ENCODE measurements around the gene SLCO4A1.

The SLCO4A1 gene

DNA sequence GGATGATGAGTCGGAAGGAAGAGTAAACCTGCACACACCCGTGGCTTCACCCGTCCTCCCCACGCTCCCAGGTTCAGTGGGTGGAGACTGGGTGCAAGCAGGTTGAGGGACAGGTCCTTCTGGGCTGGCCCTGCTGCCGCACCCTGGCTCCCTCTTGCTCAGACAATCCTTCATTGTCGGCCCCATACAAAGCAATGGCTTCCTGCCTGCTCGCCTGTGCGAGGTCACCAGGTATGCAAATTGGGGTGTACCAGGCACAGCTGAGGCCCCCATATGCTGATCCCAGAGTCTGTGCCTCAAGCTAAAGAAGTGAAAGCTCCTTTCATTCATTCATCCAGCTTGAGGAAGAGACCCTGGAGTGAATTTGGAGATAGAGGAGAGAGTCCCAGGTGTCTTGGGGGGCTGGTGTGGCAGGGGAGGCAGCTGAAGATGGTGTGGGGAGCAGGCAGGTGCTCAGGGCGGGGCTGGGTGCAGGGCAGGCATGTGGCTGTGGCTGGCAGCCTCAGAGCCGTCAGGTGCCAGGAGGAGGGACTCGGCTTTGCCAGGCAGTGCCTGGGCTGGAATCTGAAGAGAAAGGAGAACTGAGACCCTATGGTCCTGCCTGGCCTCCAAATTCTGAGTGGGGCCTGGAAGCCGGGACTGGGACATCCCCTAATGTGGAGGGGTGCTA is 4.7 kb downstream of the SLCO4A1 start:
- no peak overlapping the region for H3K4me2 ChIP-seq (ENCODE audit: insufficient read depth, low read length, poor library complexity, severe bottlenecking)
- H3K9ac ChIP-seq (ENCODE audit: low read depth, low read length, poor library complexity) = no peak overlapping the region
- H3K27ac ChIP-seq (replicated peaks; ENCODE audit: low read length) = no peak overlapping the region
- H3K27me3 ChIP-seq (ENCODE audit: control insufficient read depth in 3 of 3, insufficient read depth in 3 of 3, low read depth in 1 of 3, low read length in 3 of 3) = peaks cover 5 to 72% (median 29%) of the 10 kb centered on the region in 3 experiments
- H2AK5ac ChIP-seq (ENCODE audit: low read depth, low read length) = no peak overlapping the region
- no peak overlapping the region for H4K8ac ChIP-seq (ENCODE audit: low read depth, low read length)
- no peak overlapping the region for H3K4me3 ChIP-seq (ENCODE audit: low read length in 2 of 2)
- no peak overlapping the region for H3K4ac ChIP-seq (ENCODE audit: low read length)
- H2BK12ac ChIP-seq (ENCODE audit: low read length) = peak overlapping the region; percentile 43
- peak overlapping the region; percentile 45 for H3K18ac ChIP-seq (ENCODE audit: low read length)
- H2AFZ ChIP-seq (ENCODE audit: low read length) = no peak overlapping the region
- H2BK120ac ChIP-seq (ENCODE audit: low read depth, low read length) = no peak overlapping the region
- no peak for DNase-seq (ENCODE audit: low spot score)
- no peak overlapping the region for H4K91ac ChIP-seq (ENCODE audit: low read depth, low read length, poor library complexity)
- H3K4me1 ChIP-seq (ENCODE audit: control insufficient read depth in 2 of 2, insufficient read depth in 1 of 2, low read depth in 1 of 2, low read length in 2 of 2) = peaks cover 0 to 7% of the 10 kb centered on the region in 2 donors
- H3K79me1 ChIP-seq (ENCODE audit: low read depth, low read length) = no peaks in the 10 kb centered on the region
- H3K14ac ChIP-seq (ENCODE audit: low read length) = no peak overlapping the region
- no CpG with 5 or more reads among the region's 12 CpGs for WGBS, 2 donors (ENCODE audit: extremely low coverage in 2 of 2, insufficient read length in 2 of 2, insufficient replicate concordance in 1 of 2)
- H2BK5ac ChIP-seq (ENCODE audit: low read length) = no peak overlapping the region
- H3K9me3 ChIP-seq (replicated peaks in 1 of 2; ENCODE audit: control insufficient read depth in 2 of 2, insufficient read depth in 1 of 2, low read depth in 1 of 2, low read length in 2 of 2) = no peaks in the 10 kb centered on the region
- H3K23ac ChIP-seq (ENCODE audit: low read depth, low read length, poor library complexity) = no peak overlapping the region
- H3K36me3 ChIP-seq (replicated peaks in 1 of 2; ENCODE audit: control insufficient read depth in 2 of 2, insufficient read depth in 2 of 2, low read length in 2 of 2) = no peaks in the 10 kb centered on the region
- H2BK15ac ChIP-seq (ENCODE audit: low read length) = no peak overlapping the region

DNA sequence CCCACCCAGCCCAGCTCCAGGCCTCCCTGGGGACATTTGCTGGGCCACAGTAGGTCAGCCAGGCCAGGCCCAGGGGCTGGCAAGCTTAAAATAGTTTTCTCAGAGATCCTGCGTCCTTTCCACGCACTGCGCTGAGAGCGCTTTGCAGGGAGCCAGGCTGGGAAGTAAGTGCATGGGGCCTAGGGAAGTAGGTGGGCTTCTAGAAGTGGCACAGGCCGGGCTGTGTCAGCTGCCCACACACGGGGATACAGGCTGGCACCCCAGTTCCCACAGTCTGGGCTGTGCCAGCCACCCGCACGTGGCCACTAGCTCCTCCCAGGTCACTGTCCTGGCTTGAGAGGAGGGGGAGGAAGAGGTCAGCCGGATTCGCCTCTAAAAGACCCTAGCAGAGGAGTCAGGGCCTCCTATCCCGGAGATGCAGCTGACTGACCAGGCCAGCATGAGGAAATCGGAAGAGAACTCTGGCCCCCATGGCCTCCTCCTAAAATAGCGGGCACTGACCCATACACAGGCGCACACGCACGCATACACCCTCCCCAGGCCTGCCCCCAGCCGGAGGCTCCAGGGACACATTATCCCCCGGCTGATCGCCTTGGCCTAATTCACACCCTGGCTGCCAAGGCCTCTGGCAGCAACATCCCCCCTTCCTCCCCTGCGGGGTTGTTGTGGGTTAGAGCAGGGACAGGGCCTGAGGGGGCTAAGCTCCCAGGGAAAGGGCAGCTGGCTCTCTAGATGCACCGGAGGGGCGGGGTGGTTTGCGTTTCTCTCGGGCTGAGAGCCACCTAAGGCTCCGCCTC is 5.4 kb downstream of the SLCO4A1 start:
- DNase-seq (ENCODE audit: low spot score) = no peak
- no peak overlapping the region for H2BK120ac ChIP-seq (ENCODE audit: low read depth, low read length)
- no peak overlapping the region for H2BK12ac ChIP-seq (ENCODE audit: low read length)
- H4K8ac ChIP-seq (ENCODE audit: low read depth, low read length) = no peak overlapping the region
- no peak overlapping the region for H3K27ac ChIP-seq (replicated peaks; ENCODE audit: low read length)
- H2AK5ac ChIP-seq (ENCODE audit: low read depth, low read length) = peak overlapping the region; percentile 2
- no peak overlapping the region for H2BK15ac ChIP-seq (ENCODE audit: low read length)
- H4K91ac ChIP-seq (ENCODE audit: low read depth, low read length, poor library complexity) = no peak overlapping the region
- no peaks in the 10 kb centered on the region for H3K9me3 ChIP-seq (replicated peaks in 1 of 2; ENCODE audit: control insufficient read depth in 2 of 2, insufficient read depth in 1 of 2, low read depth in 1 of 2, low read length in 2 of 2)
- no peak overlapping the region for H2BK5ac ChIP-seq (ENCODE audit: low read length)
- no peaks in the 10 kb centered on the region for H3K79me1 ChIP-seq (ENCODE audit: low read depth, low read length)
- H3K18ac ChIP-seq (ENCODE audit: low read length) = peak overlapping the region; percentile 18
- peaks cover 5 to 68% (median 26%) of the 10 kb centered on the region in 3 experiments for H3K27me3 ChIP-seq (ENCODE audit: control insufficient read depth in 3 of 3, insufficient read depth in 3 of 3, low read depth in 1 of 3, low read length in 3 of 3)
- H3K4ac ChIP-seq (ENCODE audit: low read length) = no peak overlapping the region
- peaks cover 3 to 9% of the 10 kb centered on the region in 2 donors for H3K4me1 ChIP-seq (ENCODE audit: control insufficient read depth in 2 of 2, insufficient read depth in 1 of 2, low read depth in 1 of 2, low read length in 2 of 2)
- H3K9ac ChIP-seq (ENCODE audit: low read depth, low read length, poor library complexity) = no peak overlapping the region
- no peak overlapping the region for H3K23ac ChIP-seq (ENCODE audit: low read depth, low read length, poor library complexity)
- H3K36me3 ChIP-seq (replicated peaks in 1 of 2; ENCODE audit: control insufficient read depth in 2 of 2, insufficient read depth in 2 of 2, low read length in 2 of 2) = no peaks in the 10 kb centered on the region
- no peak overlapping the region for H3K4me3 ChIP-seq (ENCODE audit: low read length in 2 of 2)
- no CpG with 5 or more reads among the region's 25 CpGs for WGBS, 2 donors (ENCODE audit: extremely low coverage in 2 of 2, insufficient read length in 2 of 2, insufficient replicate concordance in 1 of 2)
- H2AFZ ChIP-seq (ENCODE audit: low read length) = no peak overlapping the region
- H3K14ac ChIP-seq (ENCODE audit: low read length) = no peak overlapping the region
- H3K4me2 ChIP-seq (ENCODE audit: insufficient read depth, low read length, poor library complexity, severe bottlenecking) = no peak overlapping the region

DNA sequence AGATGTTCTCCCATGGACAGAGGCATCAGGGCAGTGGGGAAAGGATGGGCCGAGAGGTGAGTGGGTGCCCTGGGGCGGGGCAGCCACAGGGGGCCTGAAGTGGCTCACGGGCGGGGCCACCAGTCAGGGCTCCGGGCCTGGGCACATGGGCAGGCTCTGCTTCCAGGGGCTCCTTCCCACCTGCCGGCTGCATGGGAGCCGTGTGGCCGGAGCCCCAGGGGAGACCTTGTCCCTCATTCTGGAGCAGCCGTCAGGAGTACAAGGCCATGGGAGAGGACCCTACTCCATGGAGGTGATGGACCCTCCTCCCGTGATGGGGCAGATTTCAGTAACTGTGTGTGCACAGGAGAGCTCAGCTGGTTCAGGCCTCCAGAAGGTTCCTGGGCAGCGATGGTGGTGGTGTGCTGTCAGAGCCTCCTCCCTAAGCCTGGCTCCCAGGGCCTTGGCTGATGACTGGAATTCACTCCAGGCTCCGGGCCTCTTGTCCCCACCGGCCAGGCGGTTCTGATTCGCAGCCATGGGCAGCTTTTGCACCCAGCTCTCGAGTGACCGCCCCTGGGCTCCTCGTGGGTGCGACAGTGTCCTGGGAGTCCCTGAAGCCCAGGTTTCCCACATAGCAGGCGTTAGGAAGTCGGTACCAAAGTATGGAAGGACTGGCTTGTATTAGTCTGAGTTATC is 6.2 kb downstream of the SLCO4A1 start:
- Histone ChIP-seq H3K4me3 (ENCODE audit: low read length in 2 of 2) (no peak overlapping the region), H3K18ac (ENCODE audit: low read length) (no peak overlapping the region), H3K79me1 (ENCODE audit: low read depth, low read length) (no peaks in the 10 kb centered on the region), H2BK12ac (ENCODE audit: low read length) (no peak overlapping the region), H4K8ac (ENCODE audit: low read depth, low read length) (no peak overlapping the region), H2AFZ (ENCODE audit: low read length) (no peak overlapping the region), H3K23ac (ENCODE audit: low read depth, low read length, poor library complexity) (no peak overlapping the region), H3K9ac (ENCODE audit: low read depth, low read length, poor library complexity) (no peak overlapping the region), H3K27ac (replicated peaks; ENCODE audit: low read length) (no peak overlapping the region), H2AK5ac (ENCODE audit: low read depth, low read length) (peak overlapping the region; percentile 3), H3K9me3 (replicated peaks in 1 of 2; ENCODE audit: control insufficient read depth in 2 of 2, insufficient read depth in 1 of 2, low read depth in 1 of 2, low read length in 2 of 2) (no peaks in the 10 kb centered on the region), H4K91ac (ENCODE audit: low read depth, low read length, poor library complexity) (no peak overlapping the region), H3K14ac (ENCODE audit: low read length) (no peak overlapping the region), H2BK15ac (ENCODE audit: low read length) (no peak overlapping the region), H3K27me3 (ENCODE audit: control insufficient read depth in 3 of 3, insufficient read depth in 3 of 3, low read depth in 1 of 3, low read length in 3 of 3) (peaks cover under 1 to 67% (median 19%) of the 10 kb centered on the region in 3 experiments), H3K36me3 (replicated peaks in 1 of 2; ENCODE audit: control insufficient read depth in 2 of 2, insufficient read depth in 2 of 2, low read length in 2 of 2) (no peaks in the 10 kb centered on the region), H3K4me1 (ENCODE audit: control insufficient read depth in 2 of 2, insufficient read depth in 1 of 2, low read depth in 1 of 2, low read length in 2 of 2) (peaks cover 5% of the 10 kb centered on the region in 2 donors), H2BK5ac (ENCODE audit: low read length) (no peak overlapping the region), H2BK120ac (ENCODE audit: low read depth, low read length) (no peak overlapping the region), H3K4me2 (ENCODE audit: insufficient read depth, low read length, poor library complexity, severe bottlenecking) (no peak overlapping the region), H3K4ac (ENCODE audit: low read length) (no peak overlapping the region)
- no peak for DNase-seq (ENCODE audit: low spot score)
- WGBS, 2 donors (ENCODE audit: extremely low coverage in 2 of 2, insufficient read length in 2 of 2, insufficient replicate concordance in 1 of 2) = no CpG with 5 or more reads among the region's 21 CpGs

DNA sequence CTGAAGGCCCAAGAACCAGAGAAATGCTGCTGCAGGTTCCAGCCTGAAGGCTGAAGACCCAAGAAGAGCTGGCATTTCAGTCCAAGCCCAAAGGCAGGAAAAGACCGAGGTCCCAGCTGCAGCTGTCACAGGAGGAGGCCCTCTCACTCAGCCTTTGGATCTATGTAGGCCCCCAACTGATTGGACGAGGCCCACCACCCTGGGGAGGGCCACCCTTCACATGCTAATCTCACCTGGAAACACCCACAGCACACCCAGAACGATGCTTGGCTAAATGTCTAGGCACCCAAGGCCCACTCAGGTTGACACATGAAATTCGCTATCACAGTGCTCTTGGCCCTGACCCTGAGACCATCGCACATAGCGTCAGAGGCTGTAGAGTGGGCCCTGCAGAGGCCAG is 6.8 kb downstream of the SLCO4A1 start:
- Histone ChIP-seq H3K79me1 (ENCODE audit: low read depth, low read length) (no peaks in the 10 kb centered on the region), H2BK15ac (ENCODE audit: low read length) (no peak overlapping the region), H3K4ac (ENCODE audit: low read length) (no peak overlapping the region), H2BK5ac (ENCODE audit: low read length) (no peak overlapping the region), H2BK12ac (ENCODE audit: low read length) (no peak overlapping the region), H4K8ac (ENCODE audit: low read depth, low read length) (no peak overlapping the region), H2BK120ac (ENCODE audit: low read depth, low read length) (no peak overlapping the region), H3K36me3 (replicated peaks in 1 of 2; ENCODE audit: control insufficient read depth in 2 of 2, insufficient read depth in 2 of 2, low read length in 2 of 2) (no peaks in the 10 kb centered on the region), H2AFZ (ENCODE audit: low read length) (no peak overlapping the region), H3K4me2 (ENCODE audit: insufficient read depth, low read length, poor library complexity, severe bottlenecking) (no peak overlapping the region), H3K27me3 (ENCODE audit: control insufficient read depth in 3 of 3, insufficient read depth in 3 of 3, low read depth in 1 of 3, low read length in 3 of 3) (peaks cover 0 to 60% (median 12%) of the 10 kb centered on the region in 3 experiments), H3K4me1 (ENCODE audit: control insufficient read depth in 2 of 2, insufficient read depth in 1 of 2, low read depth in 1 of 2, low read length in 2 of 2) (peaks cover 5% of the 10 kb centered on the region in 2 donors), H3K18ac (ENCODE audit: low read length) (no peak overlapping the region), H3K4me3 (ENCODE audit: low read length in 2 of 2) (peak overlapping the region in 1 of 2 donors; percentile 32), H3K27ac (replicated peaks; ENCODE audit: low read length) (no peak overlapping the region), H3K23ac (ENCODE audit: low read depth, low read length, poor library complexity) (no peak overlapping the region), H3K9ac (ENCODE audit: low read depth, low read length, poor library complexity) (peak overlapping the region; percentile 50), H4K91ac (ENCODE audit: low read depth, low read length, poor library complexity) (no peak overlapping the region), H2AK5ac (ENCODE audit: low read depth, low read length) (no peak overlapping the region), H3K14ac (ENCODE audit: low read length) (no peak overlapping the region), H3K9me3 (replicated peaks in 1 of 2; ENCODE audit: control insufficient read depth in 2 of 2, insufficient read depth in 1 of 2, low read depth in 1 of 2, low read length in 2 of 2) (no peaks in the 10 kb centered on the region)
- no peak for DNase-seq (ENCODE audit: low spot score)
- WGBS, 2 donors (ENCODE audit: extremely low coverage in 2 of 2, insufficient read length in 2 of 2, insufficient replicate concordance in 1 of 2) = no CpG with 5 or more reads among the region's 6 CpGs
